Measurements from ENCODE around the gene SLC52A1. TPM values are rescaled to one million over a fixed set of nuclear protein-coding genes. Genes with fewer than 3 reads are reported as not detected.
A peak's percentile ranks its signal among the peaks of the same experiment; 100 is the strongest.

Gene SLC52A1
- total and polyA plus RNA-seq, 2 of the 13 experiments (the other 11 are each of a cell fraction or from before 2014, with no cell fraction given), result 0.03 to 0.13 TPM

DNA sequence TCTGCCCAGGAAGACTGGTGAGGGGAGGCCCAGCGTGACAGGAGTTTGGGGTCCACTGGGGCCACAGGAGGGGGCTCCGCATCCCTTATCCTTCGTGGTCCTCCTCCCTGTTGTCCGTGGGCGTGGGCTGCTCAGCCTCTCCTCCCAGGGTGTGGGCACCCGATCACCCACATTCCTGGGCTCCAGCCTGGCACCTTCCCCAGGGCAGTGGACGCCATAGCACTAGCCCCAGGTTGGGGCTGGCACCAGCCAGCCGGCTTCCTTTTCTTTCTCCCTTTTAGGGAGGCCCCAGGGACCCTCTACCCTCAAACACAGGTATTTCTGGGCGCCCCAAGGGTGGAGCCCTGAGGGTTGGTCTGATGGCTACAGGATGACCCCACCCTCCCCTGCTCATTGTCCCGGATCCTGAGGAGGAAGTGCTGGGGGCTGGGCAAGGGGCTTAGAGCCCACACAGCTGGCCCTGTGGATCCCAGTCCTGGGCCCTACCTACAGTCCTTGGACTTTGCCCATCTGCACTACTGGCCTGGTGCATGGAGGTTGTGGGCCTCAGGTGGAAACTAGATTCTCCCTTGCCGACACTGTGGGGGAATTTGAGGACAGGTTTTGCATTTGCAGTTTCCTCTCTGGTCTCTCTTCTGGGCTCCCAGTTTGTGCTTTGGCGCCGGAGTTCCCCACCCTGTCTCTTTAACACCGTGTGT, 36.3 kb downstream of the SLC52A1 start (continued):
- TF ChIP-seq ZNF318 (CRISPR knock-in tag; IDR thresholded peaks at IDR 0.05), result no peak
- peak; percentile 74; the same call in 1 of the 2 replicates for TF ChIP-seq SP4 (CRISPR knock-in tag; IDR thresholded peaks at IDR 0.05)
- TF ChIP-seq, protein P1, sequence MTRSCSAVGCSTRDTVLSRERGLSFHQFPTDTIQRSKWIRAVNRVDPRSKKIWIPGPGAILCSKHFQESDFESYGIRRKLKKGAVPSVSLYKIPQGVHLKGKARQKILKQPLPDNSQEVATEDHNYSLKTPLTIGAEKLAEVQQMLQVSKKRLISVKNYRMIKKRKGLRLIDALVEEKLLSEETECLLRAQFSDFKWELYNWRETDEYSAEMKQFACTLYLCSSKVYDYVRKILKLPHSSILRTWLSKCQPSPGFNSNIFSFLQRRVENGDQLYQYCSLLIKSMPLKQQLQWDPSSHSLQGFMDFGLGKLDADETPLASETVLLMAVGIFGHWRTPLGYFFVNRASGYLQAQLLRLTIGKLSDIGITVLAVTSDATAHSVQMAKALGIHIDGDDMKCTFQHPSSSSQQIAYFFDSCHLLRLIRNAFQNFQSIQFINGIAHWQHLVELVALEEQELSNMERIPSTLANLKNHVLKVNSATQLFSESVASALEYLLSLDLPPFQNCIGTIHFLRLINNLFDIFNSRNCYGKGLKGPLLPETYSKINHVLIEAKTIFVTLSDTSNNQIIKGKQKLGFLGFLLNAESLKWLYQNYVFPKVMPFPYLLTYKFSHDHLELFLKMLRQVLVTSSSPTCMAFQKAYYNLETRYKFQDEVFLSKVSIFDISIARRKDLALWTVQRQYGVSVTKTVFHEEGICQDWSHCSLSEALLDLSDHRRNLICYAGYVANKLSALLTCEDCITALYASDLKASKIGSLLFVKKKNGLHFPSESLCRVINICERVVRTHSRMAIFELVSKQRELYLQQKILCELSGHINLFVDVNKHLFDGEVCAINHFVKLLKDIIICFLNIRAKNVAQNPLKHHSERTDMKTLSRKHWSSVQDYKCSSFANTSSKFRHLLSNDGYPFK (CRISPR knock-in tag; IDR thresholded peaks at IDR 0.05; ENCODE audit: borderline replicate concordance), result peak; percentile 37; the same call in 1 of the 2 replicates
- TF ChIP-seq, protein P2, sequence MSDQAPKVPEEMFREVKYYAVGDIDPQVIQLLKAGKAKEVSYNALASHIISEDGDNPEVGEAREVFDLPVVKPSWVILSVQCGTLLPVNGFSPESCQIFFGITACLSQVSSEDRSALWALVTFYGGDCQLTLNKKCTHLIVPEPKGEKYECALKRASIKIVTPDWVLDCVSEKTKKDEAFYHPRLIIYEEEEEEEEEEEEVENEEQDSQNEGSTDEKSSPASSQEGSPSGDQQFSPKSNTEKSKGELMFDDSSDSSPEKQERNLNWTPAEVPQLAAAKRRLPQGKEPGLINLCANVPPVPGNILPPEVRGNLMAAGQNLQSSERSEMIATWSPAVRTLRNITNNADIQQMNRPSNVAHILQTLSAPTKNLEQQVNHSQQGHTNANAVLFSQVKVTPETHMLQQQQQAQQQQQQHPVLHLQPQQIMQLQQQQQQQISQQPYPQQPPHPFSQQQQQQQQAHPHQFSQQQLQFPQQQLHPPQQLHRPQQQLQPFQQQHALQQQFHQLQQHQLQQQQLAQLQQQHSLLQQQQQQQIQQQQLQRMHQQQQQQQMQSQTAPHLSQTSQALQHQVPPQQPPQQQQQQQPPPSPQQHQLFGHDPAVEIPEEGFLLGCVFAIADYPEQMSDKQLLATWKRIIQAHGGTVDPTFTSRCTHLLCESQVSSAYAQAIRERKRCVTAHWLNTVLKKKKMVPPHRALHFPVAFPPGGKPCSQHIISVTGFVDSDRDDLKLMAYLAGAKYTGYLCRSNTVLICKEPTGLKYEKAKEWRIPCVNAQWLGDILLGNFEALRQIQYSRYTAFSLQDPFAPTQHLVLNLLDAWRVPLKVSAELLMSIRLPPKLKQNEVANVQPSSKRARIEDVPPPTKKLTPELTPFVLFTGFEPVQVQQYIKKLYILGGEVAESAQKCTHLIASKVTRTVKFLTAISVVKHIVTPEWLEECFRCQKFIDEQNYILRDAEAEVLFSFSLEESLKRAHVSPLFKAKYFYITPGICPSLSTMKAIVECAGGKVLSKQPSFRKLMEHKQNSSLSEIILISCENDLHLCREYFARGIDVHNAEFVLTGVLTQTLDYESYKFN (CRISPR knock-in tag; conservative IDR thresholded peaks at IDR 0.05), result peak; percentile 95
- TF ChIP-seq, protein P3, sequence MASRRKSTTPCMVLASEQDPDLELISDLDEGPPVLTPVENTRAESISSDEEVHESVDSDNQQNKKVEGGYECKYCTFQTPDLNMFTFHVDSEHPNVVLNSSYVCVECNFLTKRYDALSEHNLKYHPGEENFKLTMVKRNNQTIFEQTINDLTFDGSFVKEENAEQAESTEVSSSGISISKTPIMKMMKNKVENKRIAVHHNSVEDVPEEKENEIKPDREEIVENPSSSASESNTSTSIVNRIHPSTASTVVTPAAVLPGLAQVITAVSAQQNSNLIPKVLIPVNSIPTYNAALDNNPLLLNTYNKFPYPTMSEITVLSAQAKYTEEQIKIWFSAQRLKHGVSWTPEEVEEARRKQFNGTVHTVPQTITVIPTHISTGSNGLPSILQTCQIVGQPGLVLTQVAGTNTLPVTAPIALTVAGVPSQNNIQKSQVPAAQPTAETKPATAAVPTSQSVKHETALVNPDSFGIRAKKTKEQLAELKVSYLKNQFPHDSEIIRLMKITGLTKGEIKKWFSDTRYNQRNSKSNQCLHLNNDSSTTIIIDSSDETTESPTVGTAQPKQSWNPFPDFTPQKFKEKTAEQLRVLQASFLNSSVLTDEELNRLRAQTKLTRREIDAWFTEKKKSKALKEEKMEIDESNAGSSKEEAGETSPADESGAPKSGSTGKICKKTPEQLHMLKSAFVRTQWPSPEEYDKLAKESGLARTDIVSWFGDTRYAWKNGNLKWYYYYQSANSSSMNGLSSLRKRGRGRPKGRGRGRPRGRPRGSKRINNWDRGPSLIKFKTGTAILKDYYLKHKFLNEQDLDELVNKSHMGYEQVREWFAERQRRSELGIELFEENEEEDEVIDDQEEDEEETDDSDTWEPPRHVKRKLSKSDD (CRISPR knock-in tag; IDR thresholded peaks at IDR 0.05; ENCODE audit: low read depth), result no peak
- TF ChIP-seq RELA (CRISPR knock-in tag; IDR thresholded peaks at IDR 0.05), result no peak
- TF ChIP-seq ZSCAN9 (CRISPR knock-in tag; IDR thresholded peaks at IDR 0.05; ENCODE audit: borderline replicate concordance), result peak; percentile 72
- peak; percentile 76 for TF ChIP-seq DMAP1 (CRISPR knock-in tag; IDR thresholded peaks at IDR 0.05)
- TF ChIP-seq ZNF17 (CRISPR knock-in tag; IDR thresholded peaks at IDR 0.05), result no peak
- 0 out of 2 replicates have a peak, but pooled peaks have one; percentile 36 for TF ChIP-seq ZNF792 (CRISPR knock-in tag; IDR thresholded peaks at IDR 0.05)

Measured in HepG2 (cell line).